EL (cell line): ENCODE measurements around the gene ASB1.

ENCODE experiments used
- DNase-seq: peaks from one replicate; pipeline ENCODE4 v3.0.0-alpha.2; 2016

Gene ASB1

GRCh38 chr2:238473523-238473922, 46.8 kb downstream of the ASB1 start:
- no peak for DNase-seq

DNA sequence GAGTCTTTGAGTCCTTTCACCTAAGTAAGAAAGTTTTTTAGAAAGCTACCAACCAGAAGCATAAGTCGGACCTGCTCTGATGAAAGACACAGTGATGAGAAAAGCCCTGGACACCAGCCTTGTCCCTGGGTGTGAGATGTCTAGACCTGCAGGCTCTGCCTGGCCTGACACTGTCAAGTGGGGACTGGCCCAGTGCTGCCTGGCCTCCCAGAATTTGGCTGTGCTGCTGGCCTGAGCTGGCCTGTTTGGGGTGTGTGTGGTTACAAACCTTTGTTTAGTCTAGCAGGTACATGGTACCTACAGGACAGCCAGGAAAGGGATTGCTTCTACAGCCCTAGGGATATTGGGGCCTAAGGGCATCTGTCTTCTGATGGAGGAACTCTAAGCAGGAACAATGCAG, 48.3 kb downstream of the ASB1 start:
- DNase-seq, result no peak

- no peak for DNase-seq
These were observed 48.8 kb downstream of the ASB1 start for GRCh38 chr2:238475566-238475965.

DNA sequence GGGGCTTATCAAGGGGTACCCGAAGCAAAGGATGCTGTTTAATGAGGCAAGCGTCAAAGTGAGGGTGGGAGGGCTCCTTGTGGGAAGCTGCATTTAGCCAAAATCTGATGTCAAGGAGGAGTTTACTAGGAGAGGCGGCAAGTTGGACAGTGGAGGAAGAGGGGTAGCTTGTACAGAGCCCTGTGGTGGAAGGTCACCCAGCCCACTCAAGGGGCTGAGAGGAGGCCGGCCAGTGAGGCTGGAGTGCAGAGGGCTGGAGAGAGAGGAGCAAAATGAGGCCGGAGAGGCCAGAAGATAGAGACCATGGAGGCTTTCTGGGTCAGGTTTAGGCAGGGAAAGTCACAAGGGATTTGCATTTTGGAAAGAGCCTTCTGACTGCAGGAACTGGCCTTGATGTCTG, 49.5 kb downstream of the ASB1 start:
- no peak for DNase-seq

DNA sequence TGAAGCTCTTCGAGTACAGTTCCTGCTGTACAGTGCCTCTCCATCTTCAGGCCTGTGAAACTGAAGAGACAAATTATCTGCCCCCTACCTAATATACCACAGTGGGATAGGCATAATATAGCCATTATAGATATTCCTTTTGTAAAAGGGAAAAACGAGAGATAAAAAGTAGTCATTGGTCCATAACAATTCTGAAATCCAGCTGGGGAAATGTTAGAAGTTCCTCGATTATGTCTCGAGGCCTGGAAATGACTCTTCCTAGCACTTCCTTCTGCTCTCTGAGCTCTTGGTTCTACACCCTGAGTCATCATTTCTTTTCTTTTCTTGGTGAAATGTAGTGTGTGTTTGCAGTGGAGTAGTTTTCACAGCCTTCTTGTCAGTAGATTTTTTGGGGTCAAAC, 51.5 kb downstream of the ASB1 start:
- no peak for DNase-seq

DNA sequence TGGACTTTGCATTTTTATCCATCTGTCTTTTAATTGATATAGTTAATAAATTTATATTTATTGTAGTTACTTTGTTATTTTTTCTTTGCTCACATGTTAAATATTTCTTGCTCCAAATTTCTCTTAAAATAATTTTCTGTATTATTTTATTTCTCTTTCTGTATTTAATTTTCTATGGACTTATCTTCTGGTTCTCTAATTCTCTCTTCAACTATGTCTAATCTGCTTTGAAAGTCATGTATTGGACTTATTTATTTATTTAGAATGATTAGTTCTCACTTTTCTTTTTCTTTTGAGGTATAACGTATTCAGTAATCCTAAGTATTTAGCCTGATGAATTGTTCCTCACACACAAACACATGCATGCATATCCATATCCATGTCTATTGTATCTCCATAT, 53.1 kb downstream of the ASB1 start:
- DNase-seq, result no peak

- no peak for DNase-seq
These were observed 56.3 kb downstream of the ASB1 start for GRCh38 chr2:238483021-238483420.

GRCh38 chr2:238483656-238484055, 56.9 kb downstream of the ASB1 start:
- DNase-seq, result no peak

DNA sequence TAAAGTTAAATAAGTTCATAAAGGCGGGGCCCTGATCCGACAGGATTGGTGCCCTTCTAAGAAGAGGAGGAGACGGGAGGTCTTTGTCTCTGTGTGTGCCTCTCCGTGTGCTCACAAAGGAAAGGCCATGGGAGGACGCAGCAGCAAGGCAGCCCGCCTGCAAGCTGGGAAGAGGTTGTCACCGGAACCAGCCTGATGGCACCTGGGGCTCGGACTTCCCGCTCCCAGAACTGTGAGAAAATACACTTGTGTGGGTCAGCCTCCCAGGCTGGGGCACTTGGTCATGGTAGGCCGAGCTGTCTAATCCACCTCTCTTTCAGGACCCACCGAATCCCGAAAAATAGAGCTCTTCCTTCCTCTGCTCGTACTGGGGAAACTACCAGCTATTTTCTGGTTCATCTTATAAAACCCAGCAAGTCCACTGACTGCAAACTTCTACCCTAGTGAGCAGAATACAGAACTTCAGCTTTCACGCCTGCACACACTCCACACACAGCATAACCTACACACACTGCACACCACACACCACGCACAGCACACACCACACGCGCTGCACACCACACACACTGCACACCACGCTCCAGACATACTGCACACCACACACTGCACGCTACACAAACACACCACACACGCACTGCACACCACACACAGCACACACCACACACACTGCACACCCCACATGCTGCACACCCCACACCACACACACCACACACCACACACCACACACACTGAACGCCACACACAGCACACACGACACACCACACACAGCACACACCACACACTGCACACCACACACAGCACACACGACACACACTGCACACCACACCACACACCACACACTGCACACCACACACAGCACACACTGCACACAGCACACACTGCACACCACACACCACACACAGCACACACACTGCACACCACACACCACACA, 58.1 kb downstream of the ASB1 start:
- no peak for DNase-seq

GRCh38 chr2:238486123-238486848, 59.6 kb downstream of the ASB1 start:
- no peak for DNase-seq

DNA sequence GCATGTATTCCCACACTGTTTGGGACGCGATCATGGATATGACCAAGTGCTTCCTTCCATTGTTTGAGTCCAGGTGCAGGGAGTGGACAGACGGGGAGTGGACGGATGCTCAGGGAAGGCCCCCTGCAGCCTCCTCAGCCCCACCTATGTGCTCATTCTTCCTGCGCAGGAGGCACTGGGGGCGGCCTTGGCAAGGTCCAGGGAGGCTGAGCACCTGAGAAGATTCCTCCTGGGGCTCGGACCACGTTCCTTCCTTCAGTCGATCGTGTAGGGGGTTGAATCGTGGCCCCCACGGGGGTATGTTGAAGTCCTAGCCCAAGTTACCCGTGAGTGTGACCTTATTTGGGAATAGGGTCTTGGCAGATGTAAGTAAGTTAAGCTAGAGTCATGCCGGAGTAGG, 60.4 kb downstream of the ASB1 start:
- no peak for DNase-seq

GRCh38 chr2:238487652-238488346, 61.1 kb downstream of the ASB1 start:
- no peak for DNase-seq

- DNase-seq, result no peak
These were observed 61.7 kb downstream of the ASB1 start for GRCh38 chr2:238488347-238488826.

- DNase-seq, result no peak
These were observed 62.7 kb downstream of the ASB1 start for GRCh38 chr2:238489431-238489830.

GRCh38 chr2:238489896-238490295, 63.2 kb downstream of the ASB1 start:
- DNase-seq, result no peak

- DNase-seq, result no peak
These were observed 66.1 kb downstream of the ASB1 start for GRCh38 chr2:238492840-238493239.

DNA sequence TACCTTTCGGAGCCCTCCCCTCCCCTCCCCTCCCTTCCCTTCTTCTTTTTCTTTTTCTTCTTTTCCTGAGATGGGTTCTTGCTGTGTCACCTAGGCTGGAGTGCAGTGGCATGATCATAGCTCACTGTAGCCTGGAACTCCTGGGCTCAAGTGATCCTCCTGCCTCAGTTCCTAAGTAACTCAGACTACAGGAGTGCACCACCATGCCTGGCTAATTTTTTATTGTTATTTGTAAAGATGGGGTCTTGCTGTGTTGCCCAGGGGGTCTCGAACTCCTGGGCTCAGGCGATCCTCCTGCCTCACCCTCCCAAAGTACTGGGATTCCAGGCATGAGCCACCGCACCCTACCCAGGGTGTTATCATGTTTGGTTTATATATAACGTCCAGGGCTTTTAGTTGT, 66.7 kb downstream of the ASB1 start:
- DNase-seq, result no peak

DNA sequence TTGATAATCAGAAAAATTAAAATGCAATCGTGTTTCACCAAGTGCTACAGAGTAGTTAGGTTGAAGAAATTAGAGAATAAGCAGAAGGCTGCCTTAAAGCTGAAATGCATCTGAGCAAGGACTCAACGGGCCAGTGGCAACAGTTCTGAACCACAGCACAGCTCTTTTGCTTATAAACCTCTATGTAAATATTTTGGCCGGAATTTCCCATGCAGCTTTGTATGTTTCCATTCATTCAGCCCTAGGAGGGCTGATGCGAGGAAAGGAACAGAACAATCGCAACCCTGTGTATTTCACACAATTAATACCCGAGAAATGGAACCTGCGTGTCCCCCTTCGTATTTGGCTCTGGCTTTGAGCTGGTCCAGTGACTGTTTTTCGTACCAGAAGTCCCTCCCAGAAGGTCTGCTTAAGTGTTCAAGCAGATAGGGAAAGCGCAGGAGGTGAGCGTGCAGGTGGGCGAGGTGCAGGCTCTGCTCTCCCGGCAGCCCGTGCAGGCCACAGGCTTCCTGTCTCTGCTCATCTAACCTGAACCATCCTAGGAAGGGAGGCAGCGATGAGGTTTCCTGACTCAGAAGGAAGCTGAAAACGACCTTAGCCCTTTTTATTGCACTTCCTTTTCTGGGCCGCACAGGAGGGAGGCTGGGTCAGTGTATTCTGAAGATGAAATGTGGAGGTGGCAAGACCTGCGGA, 67.3 kb downstream of the ASB1 start:
- no peak for DNase-seq

DNA sequence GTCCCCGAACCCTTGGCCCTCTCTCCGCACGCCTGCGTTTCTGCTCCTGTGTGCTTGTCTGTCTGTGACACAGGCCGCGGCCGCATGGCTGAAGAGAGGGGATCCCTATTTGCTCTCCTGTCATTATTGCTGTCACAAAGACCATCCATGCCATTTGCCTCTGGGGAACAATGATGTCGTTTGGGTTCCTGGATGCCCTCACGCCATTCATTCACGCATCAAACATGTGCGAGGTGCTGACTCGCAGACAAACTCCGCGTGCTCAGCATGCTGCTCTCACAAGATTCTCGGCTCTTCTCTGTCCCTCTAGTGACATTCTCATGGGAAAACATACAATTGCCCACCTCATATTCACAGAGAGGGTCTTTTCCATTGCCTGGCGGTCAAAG, 67.8 kb downstream of the ASB1 start:
- no peak for DNase-seq

- DNase-seq, result no peak
These were observed 68.7 kb downstream of the ASB1 start for GRCh38 chr2:238495422-238495821.

GRCh38 chr2:238496756-238497609, 70.3 kb downstream of the ASB1 start:
- no peak for DNase-seq

GRCh38 chr2:238497610-238498005, 70.9 kb downstream of the ASB1 start:
- DNase-seq, result no peak
